Stimulated activated memory B cell treated with anti-CD40 and anti-IgM and Interleukin-4, amounts not matched to agents 10 μg/mL and 1 μg/mL and 100 μg/mL, for 72 hours (primary cell): Measurements from ENCODE around the gene CTNNA3.

Experiments used
- ATAC-seq: fragments of 150-1000 bp; cut with Tn5 transposase; 2 replicates; pipeline ENCODE4 v1.10.0; 2021
- H3K27ac Mint-ChIP-seq: one replicate; pipeline ENCODE4 v1.8.0; 2022; ENCODE audit warnings: mild to moderate bottlenecking, mixed read lengths
- H3K27me3 Mint-ChIP-seq: one replicate; pipeline ENCODE4 v1.8.0; 2022; ENCODE audit warnings: mixed read lengths
- H3K36me3 Mint-ChIP-seq: one replicate; pipeline ENCODE4 v1.8.0; 2022; ENCODE audit warnings: mixed read lengths
- H3K4me1 Mint-ChIP-seq: one replicate; pipeline ENCODE4 v1.8.0; 2022; ENCODE audit warnings: mixed read lengths
- H3K4me3 Mint-ChIP-seq: one replicate; pipeline ENCODE4 v1.8.0; 2022; ENCODE audit warnings: mild to moderate bottlenecking, moderate library complexity, mixed read lengths
- H3K9me3 Mint-ChIP-seq: one replicate; pipeline ENCODE4 v1.8.0; 2022; ENCODE audit warnings: mixed read lengths

The CTNNA3 gene

DNA sequence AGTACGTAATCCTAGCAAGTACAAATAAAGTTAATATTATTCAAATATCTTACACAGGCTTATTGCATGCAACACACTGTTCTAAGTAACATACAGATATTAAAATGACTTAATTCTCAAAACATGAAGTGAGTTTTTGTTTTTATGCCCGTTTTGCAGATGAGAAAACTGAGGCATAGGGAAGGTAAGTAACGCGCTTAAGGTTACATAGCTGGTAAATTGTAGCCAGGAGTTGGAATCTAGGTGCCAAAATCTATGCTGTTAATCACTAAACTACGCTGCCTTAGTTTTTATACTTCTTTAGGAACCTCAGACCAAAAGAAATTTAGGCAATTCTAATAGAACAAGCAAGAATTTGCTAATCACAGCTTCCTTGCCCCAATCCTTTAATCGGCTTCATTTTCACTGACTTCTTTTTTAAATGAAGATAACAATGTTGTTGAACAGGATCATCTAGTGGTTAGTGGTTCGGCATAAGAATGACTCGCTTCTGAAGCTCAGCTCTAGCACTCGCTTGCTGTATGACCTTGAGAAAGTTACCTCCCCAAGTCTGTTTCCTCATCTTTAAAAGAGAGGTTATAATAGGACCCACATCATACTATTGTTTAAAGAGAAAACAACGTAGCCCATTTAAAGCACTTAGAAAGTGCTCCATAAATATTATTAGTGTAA is 771.2 kb downstream of the CTNNA3 start:
- peaks cover 29% of the 10 kb centered on the region for H3K27me3 Mint-ChIP-seq
- H3K4me1 Mint-ChIP-seq: no peaks in the 10 kb centered on the region
- H3K9me3 Mint-ChIP-seq: no peaks in the 10 kb centered on the region
- no peaks in the 10 kb centered on the region for H3K36me3 Mint-ChIP-seq
- no peak for ATAC-seq
- H3K27ac Mint-ChIP-seq: no peak overlapping the region
- H3K4me3 Mint-ChIP-seq: no peak overlapping the region

DNA sequence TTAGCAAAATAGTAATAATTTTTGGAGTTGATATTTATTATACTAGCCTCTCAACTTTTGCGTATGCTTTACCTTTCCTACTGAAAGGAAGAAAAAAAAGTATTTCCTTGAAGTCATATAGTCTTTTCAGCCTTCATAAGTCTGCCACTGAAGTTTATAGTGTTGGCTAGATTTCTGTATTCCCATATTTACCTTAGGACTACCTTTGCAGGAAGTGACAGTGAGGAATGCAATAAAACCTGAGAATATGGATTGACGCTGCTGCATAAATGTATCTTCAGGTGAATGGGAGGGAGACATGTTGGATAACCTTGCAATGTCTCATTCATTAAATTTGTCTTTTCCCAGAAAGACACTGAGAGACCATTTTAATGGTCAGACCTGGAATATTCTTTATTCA is 776.7 kb downstream of the CTNNA3 start:
- Mint-ChIP-seq H3K4me3 (no peak overlapping the region), H3K9me3 (peaks cover 3% of the 10 kb centered on the region), H3K27ac (no peak overlapping the region), H3K27me3 (no peaks in the 10 kb centered on the region), H3K36me3 (no peaks in the 10 kb centered on the region), H3K4me1 (no peaks in the 10 kb centered on the region)
- ATAC-seq: no peak

DNA sequence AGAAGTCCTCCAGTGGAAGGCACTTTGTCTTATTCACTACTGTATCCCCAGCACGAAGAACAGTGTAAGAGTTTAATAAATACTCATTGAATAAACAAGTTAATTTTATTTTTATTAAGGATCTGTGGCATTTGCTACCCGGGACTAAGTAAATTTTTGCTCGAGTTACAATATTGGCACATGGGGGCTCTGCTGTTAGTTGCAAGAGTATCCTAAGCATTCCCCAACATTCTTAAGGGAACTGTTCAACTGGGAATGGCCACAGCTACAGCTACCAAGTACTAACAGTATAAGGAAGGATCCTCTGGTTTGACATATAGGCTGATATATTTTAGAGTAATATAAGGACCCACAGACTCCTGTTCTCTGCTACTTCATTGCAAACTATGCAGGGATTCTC is 778.9 kb downstream of the CTNNA3 start:
- Mint-ChIP-seq H3K27ac (no peak overlapping the region), H3K27me3 (no peaks in the 10 kb centered on the region), H3K9me3 (peaks cover 3% of the 10 kb centered on the region), H3K4me3 (no peak overlapping the region), H3K4me1 (no peaks in the 10 kb centered on the region), H3K36me3 (no peaks in the 10 kb centered on the region)
- no peak for ATAC-seq

DNA sequence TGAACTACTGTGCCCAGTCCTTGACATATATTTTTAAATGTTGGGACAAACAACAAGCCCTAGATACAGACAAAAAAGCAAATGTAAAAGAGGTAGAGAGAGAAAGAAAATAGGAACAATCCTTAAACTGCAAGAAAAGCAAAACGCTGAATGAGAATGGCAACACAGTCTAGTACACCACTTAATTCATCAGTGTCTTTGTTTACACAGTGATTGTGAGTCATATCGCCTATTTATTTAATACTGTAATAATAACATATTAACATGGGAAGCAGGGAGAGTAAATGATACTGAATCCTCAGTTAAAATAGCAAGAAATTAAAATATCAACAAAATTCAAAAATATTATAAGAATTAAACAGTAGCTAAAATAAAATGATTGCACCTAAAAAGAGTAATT is 780.0 kb downstream of the CTNNA3 start:
- H3K27ac Mint-ChIP-seq: no peak overlapping the region
- H3K9me3 Mint-ChIP-seq: peaks cover 3% of the 10 kb centered on the region
- no peak for ATAC-seq
- no peaks in the 10 kb centered on the region for H3K4me1 Mint-ChIP-seq
- no peak overlapping the region for H3K4me3 Mint-ChIP-seq
- no peaks in the 10 kb centered on the region for H3K27me3 Mint-ChIP-seq
- no peaks in the 10 kb centered on the region for H3K36me3 Mint-ChIP-seq

DNA sequence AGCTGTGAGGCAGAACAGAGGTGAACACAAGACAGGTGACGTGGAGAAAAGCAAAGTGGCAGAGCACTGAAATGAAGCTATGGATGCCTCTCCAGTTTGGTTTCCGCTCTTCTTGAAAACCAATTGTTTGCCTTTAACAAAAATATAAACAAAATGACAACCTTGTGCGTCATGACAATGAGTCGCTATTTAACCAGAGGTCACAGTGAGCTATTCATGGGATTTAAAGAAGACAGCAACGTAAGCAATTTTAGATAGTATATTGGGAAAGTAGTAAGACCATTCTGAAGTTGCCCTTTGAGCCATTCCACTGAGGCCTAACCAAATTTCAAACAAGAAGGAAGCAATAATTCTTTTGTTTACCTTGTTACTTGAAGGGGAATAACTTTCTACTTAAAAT is 785.3 kb downstream of the CTNNA3 start:
- no peaks in the 10 kb centered on the region for H3K36me3 Mint-ChIP-seq
- no peak overlapping the region for H3K4me3 Mint-ChIP-seq
- no peak for ATAC-seq
- H3K9me3 Mint-ChIP-seq: no peaks in the 10 kb centered on the region
- no peak overlapping the region for H3K27ac Mint-ChIP-seq
- H3K4me1 Mint-ChIP-seq: no peaks in the 10 kb centered on the region
- no peaks in the 10 kb centered on the region for H3K27me3 Mint-ChIP-seq

DNA sequence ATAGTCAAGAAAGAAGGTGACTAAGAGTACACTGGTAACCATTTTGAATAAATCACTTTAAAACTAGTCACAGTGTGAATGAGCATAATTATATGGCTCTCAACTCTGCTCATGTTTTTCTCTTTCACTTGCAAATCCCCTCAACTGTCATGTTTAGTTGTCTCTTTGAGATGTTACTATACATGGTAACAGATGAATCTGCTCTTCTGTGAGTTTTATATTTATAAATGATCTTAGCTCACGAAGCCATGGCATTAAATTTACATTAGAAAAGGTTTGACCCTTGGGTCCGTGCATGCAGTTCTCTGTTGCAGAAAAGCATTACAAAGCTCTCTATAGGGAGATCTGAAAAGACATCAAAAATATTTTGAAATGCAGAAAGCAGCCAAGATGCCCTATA is 803.1 kb downstream of the CTNNA3 start:
- Mint-ChIP-seq H3K27ac (no peak overlapping the region), H3K27me3 (no peaks in the 10 kb centered on the region), H3K9me3 (peaks cover 6% of the 10 kb centered on the region), H3K36me3 (no peaks in the 10 kb centered on the region), H3K4me3 (no peak overlapping the region), H3K4me1 (no peaks in the 10 kb centered on the region)
- ATAC-seq: no peak

DNA sequence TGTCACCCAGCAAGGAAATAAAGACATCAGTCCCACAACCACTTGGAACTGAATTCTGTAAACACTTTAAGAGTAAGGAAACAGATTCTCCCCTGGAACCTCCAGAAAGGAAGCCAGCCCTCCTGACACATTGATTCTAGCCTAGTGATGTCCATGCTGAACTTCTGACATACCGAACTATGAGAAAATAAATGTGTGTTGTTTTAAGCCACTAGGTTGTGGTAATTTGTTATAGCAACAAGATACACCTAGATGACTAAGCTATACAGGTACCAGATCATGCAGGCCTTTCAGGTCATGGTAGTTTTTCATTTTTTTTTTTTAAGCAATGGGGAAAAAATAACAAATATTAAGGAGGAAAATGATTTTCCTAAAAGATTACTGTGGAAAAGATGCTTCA is 807.8 kb downstream of the CTNNA3 start:
- peaks cover 6% of the 10 kb centered on the region for H3K9me3 Mint-ChIP-seq

DNA sequence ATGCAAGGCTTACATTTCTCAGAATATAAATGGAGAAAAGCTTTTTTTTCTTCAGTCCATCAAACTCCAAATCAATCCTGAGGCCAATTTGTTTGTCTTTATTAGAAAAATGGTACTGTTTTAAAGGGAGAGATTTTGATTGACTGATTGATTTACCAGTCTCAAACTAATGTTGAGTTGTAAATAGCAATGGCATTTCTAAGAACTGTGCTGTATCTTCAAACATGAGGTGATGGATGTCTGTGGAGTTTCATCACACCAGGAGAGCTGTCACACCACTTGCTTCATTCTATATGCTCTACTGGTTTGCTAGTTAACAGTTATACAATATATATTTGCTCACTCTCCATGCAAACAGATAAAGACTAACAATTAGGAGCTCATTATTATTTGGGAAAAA is 809.1 kb downstream of the CTNNA3 start:
- H3K27ac Mint-ChIP-seq: no peak overlapping the region
- peaks cover 6% of the 10 kb centered on the region for H3K9me3 Mint-ChIP-seq
- no peak overlapping the region for H3K4me3 Mint-ChIP-seq
- H3K36me3 Mint-ChIP-seq: no peaks in the 10 kb centered on the region
- no peaks in the 10 kb centered on the region for H3K4me1 Mint-ChIP-seq
- ATAC-seq: no peak
- no peaks in the 10 kb centered on the region for H3K27me3 Mint-ChIP-seq

More for the DNA sequence above, 807.8 kb downstream of the CTNNA3 start:
- no peaks in the 10 kb centered on the region for H3K27me3 Mint-ChIP-seq
- no peaks in the 10 kb centered on the region for H3K36me3 Mint-ChIP-seq
- no peaks in the 10 kb centered on the region for H3K4me1 Mint-ChIP-seq
- no peak for ATAC-seq
- H3K4me3 Mint-ChIP-seq: no peak overlapping the region
- no peak overlapping the region for H3K27ac Mint-ChIP-seq

DNA sequence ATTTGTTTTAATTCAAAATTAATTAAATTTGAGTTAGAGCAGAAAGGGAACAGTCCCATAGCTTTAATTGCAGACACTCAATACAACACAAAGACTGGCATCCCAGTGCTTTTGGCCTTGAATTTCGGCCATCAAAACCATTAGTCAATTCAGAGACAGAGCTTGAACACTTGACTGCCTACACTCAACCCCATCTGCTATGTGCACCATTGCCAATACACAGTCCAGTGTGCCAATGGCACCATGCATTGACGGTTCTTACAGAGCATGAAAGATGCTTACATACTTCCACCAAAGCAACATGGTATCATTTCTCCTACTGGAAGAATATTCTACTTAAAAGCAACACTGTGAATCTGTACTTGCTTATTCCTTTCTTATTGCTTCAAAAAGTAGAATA is 813.7 kb downstream of the CTNNA3 start:
- Mint-ChIP-seq H3K27me3 (no peaks in the 10 kb centered on the region), H3K9me3 (peaks cover 3% of the 10 kb centered on the region), H3K4me3 (no peak overlapping the region), H3K4me1 (no peaks in the 10 kb centered on the region), H3K27ac (no peak overlapping the region), H3K36me3 (no peaks in the 10 kb centered on the region)
- no peak for ATAC-seq

DNA sequence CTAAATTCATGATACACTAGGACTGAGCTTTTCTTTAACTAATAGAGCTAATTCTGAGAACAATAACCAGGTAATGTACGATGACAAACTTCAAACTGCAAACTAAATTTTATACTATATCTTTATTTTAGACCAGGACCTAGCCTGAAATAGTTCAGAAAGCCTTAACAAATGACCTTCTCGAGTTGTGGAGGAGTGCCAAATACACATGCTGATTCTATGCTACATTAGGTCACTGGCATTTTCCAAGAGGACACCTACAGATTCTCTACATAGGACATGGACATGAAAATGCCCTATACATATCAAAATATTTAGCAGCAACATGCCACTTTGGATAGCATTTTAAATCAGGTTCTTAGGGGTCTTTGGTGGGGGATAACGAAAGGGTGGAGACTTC is 814.2 kb downstream of the CTNNA3 start:
- Mint-ChIP-seq H3K4me1 (no peaks in the 10 kb centered on the region), H3K27ac (no peak overlapping the region), H3K9me3 (peaks cover 3% of the 10 kb centered on the region), H3K4me3 (no peak overlapping the region), H3K27me3 (no peaks in the 10 kb centered on the region), H3K36me3 (no peaks in the 10 kb centered on the region)
- no peak for ATAC-seq

DNA sequence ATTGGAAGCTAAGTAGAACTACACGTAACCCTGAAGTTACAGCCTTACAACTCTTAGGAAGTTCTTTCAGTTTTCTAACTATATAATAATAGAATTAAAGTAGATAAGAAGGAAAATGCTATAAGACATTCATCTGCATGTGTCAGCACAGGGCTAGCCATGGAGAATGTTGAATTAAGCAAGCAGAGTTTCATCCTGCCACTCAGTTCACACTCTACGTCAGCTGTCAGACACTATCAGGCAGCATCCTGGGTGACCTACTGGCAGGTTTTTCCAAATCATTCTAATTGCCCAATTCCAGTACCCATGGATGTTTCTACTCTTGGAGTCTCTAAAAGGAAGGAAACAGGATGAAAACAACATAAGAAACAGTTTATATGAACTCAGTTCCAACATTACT is 815.2 kb downstream of the CTNNA3 start:
- Mint-ChIP-seq H3K27me3 (no peaks in the 10 kb centered on the region), H3K36me3 (no peaks in the 10 kb centered on the region), H3K4me1 (no peaks in the 10 kb centered on the region), H3K9me3 (peaks cover 1% of the 10 kb centered on the region), H3K27ac (no peak overlapping the region), H3K4me3 (no peak overlapping the region)
- ATAC-seq: no peak

DNA sequence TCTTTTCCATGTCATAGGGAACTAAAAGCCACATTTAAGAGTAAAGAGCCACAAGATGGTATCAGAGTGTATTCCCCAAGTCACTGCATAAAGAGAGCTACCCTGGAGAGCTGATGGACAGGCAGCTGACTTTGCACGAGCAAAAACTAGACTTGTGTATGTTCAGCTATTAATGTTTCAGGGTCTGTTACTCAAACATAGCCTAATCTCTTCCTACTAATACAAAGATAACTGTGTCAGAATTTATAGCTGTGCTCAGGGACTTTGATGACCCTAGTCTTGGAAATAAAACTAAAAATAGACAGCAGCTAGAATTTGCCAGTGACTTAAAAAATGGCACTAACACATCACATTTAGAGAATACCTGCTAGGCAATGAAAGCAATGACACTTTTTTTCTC is 815.7 kb downstream of the CTNNA3 start:
- ATAC-seq: no peak
- Mint-ChIP-seq H3K27ac (no peak overlapping the region), H3K27me3 (no peaks in the 10 kb centered on the region), H3K4me3 (no peak overlapping the region), H3K4me1 (no peaks in the 10 kb centered on the region), H3K36me3 (no peaks in the 10 kb centered on the region), H3K9me3 (no peaks in the 10 kb centered on the region)

DNA sequence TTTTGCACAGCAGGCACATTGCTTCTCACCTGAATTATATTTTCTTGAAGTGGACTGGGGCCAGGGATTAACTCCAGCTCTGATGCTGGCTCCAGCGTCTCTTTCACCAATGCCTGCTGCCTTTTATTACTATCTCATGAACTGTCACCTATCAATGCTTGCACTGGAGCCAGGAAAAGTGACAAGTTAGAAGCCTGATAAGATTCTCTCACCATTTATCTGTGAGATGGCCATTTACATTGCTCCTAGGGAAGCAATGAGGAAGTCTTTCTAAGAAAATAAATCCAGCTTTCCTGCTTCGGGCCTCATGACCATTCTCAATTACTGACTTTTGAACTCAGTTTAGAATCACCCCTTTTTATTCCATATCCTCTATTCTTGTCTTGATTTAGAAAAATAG is 818.6 kb downstream of the CTNNA3 start:
- no peaks in the 10 kb centered on the region for H3K9me3 Mint-ChIP-seq
- H3K27ac Mint-ChIP-seq: no peak overlapping the region

DNA sequence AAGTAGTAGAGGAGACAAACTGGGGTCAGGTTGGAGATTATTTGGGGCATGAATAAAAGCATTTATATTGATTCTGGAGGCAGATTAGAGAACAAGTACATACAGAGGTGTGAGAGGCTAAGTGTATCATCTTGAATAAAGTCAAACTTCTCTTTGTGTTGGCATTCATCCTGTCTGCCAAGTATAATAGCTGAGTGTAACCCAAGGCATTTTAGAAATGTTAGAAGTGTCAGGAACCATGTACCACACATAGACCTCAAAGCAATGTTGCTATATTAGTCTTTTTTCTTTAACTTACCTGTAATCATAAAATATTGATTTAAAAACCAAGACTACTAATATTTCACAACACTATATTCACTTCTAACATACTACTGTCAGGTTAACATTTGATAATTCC is 826.4 kb downstream of the CTNNA3 start:
- H3K27me3 Mint-ChIP-seq: no peaks in the 10 kb centered on the region
- no peaks in the 10 kb centered on the region for H3K4me1 Mint-ChIP-seq
- H3K36me3 Mint-ChIP-seq: no peaks in the 10 kb centered on the region
- no peak overlapping the region for H3K27ac Mint-ChIP-seq
- H3K4me3 Mint-ChIP-seq: no peak overlapping the region
- ATAC-seq: no peak
- H3K9me3 Mint-ChIP-seq: no peaks in the 10 kb centered on the region

More for the DNA sequence above, 818.6 kb downstream of the CTNNA3 start:
- Mint-ChIP-seq H3K27me3 (no peaks in the 10 kb centered on the region), H3K4me3 (no peak overlapping the region), H3K4me1 (no peaks in the 10 kb centered on the region), H3K36me3 (no peaks in the 10 kb centered on the region)
- ATAC-seq: no peak

DNA sequence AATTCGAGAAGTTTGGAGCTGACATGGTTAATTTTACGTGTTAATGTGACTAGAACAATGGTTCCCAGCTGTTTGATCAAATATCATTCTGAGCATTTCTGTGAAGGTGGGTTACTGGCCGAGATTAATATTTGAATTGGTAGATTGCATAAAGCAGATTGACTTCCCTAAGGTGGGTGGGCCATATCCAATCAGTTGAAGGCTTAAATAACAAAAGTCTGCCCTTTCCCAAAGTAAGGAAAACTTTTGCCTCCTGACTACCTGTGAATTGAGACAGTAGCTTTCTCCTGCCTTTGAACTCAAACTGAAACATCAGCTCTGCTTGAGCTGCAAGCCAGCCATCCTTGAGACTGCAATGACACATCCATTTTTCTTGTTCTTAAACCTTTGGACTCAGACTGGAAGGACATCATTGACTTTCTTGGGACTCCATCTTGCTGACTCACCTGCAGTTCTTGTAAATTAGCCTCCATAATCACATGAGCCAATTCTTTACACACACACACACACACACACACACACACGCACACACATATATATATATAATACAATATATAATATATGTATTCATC is 833.2 kb downstream of the CTNNA3 start:
- no peaks in the 10 kb centered on the region for H3K4me1 Mint-ChIP-seq
- no peaks in the 10 kb centered on the region for H3K27me3 Mint-ChIP-seq
- ATAC-seq: no peak
- H3K27ac Mint-ChIP-seq: no peak overlapping the region
- H3K4me3 Mint-ChIP-seq: no peak overlapping the region
- no peaks in the 10 kb centered on the region for H3K36me3 Mint-ChIP-seq
- H3K9me3 Mint-ChIP-seq: peaks cover 6% of the 10 kb centered on the region

DNA sequence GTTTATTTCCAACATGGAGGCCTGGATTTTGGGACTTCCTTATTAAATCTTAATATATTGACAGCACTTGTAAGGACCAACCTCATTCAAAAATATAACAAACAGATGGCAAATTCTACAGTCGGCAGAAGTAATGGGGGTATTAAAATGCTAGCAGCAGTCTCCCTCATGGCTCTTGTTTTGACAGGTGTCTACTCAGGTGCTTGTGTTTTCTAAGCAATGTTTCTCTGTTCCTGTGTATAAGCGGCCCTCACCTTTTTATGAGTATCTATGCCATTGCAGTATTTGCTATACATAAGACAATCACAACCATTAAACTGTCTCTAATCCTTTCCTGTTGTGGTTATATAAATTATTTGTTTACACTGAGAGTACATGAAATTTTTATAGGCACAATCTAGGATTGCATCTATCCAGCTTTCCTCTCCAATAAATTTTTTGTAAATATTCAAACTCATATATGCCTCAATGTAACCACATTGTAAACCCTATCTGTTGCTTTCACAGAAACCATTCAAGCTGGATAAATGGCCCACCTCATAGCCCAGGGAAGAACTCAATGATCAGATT is 835.5 kb downstream of the CTNNA3 start:
- no peaks in the 10 kb centered on the region for H3K27me3 Mint-ChIP-seq
- peaks cover 9% of the 10 kb centered on the region for H3K9me3 Mint-ChIP-seq
- no peak for ATAC-seq
- H3K27ac Mint-ChIP-seq: no peak overlapping the region
- no peaks in the 10 kb centered on the region for H3K36me3 Mint-ChIP-seq
- no peaks in the 10 kb centered on the region for H3K4me1 Mint-ChIP-seq
- H3K4me3 Mint-ChIP-seq: no peak overlapping the region
